IMR-90 (cell line): Measurements from ENCODE around the gene FAM83F. TPM values are rescaled to one million over a fixed set of nuclear protein-coding genes. Genes with fewer than 3 reads are reported as not detected.

Experiments
- ATAC-seq: fragments of 200-7000 bp; cut with Tn5 transposase; 2 replicates; pipeline ENCODE4 v1.9.1; 2020; ENCODE audit warnings: low read depth, mild to moderate bottlenecking, moderate library complexity
- BruUV-seq: library from RNA; stranded (reverse); fragments of 400-500 nt; replicated peaks from 2 replicates; lab custom pipeline; 2021; lab: Mats Ljungman, UMichigan
- CTCF ChIA-PET: fragments of 300-600 bp; formaldehyde crosslinking; extraction: SDS; loops from one replicate; lab custom pipeline; 2021; ENCODE audit warnings: antibody characterized with exemption; lab: Yijun Ruan, JAX
- POLR2A ChIA-PET: fragments of 300-600 bp; sonication (Branson Sonifier 250); formaldehyde crosslinking; loops from one replicate; lab custom pipeline; 2022; ENCODE audit warnings: antibody characterized with exemption; ENCODE audit not compliant: unreplicated experiment; lab: Charles Lee
- DNase-seq: peaks from one replicate; pipeline ENCODE4 v3.0.0; 2013
- H2AFZ ChIP-seq: replicated peaks from 2 replicates; pipeline ENCODE3; 2013; ENCODE audit warnings: low read length, mild to moderate bottlenecking; ENCODE audit not compliant: poor library complexity
- H2AK5ac ChIP-seq: 2 replicates; pipeline ENCODE4 v1.6.1; 2013; ENCODE audit warnings: low read depth, low read length, inconsistent platforms
- H2AK9ac ChIP-seq: replicated peaks from 2 replicates; pipeline ENCODE3; 2013; ENCODE audit warnings: mild to moderate bottlenecking, low read depth, low read length, moderate library complexity; ENCODE audit not compliant: poor library complexity
- H2BK120ac ChIP-seq: 2 replicates; pipeline ENCODE4 v1.6.1; 2013; ENCODE audit warnings: low read depth, low read length, inconsistent platforms
- H2BK15ac ChIP-seq: 3 replicates; pipeline ENCODE4 v1.6.1; 2013; ENCODE audit warnings: low read depth, low read length, inconsistent platforms
- H2BK20ac ChIP-seq: 2 replicates; pipeline ENCODE4 v1.6.1; 2013; ENCODE audit warnings: low read depth, mild to moderate bottlenecking, inconsistent platforms, low read length, moderate library complexity
- H2BK5ac ChIP-seq: 2 replicates; pipeline ENCODE4 v1.6.1; 2013; ENCODE audit warnings: mild to moderate bottlenecking, low read depth, low read length, inconsistent platforms; ENCODE audit not compliant: poor library complexity, severe bottlenecking
- H3K14ac ChIP-seq: replicated peaks from 2 replicates; pipeline ENCODE4 v1.6.1; 2013; ENCODE audit warnings: low read depth, low read length, inconsistent platforms
- H3K18ac ChIP-seq: 2 replicates; pipeline ENCODE4 v1.6.1; 2013; ENCODE audit warnings: low read depth, low read length, control low read depth
- H3K23ac ChIP-seq: 2 replicates; pipeline ENCODE4 v1.6.1; 2013; ENCODE audit warnings: low read depth, low read length, inconsistent platforms
- H3K27ac ChIP-seq: 2 replicates; pipeline ENCODE4 v1.5.1; 2013; ENCODE audit warnings: mild to moderate bottlenecking, control low read depth, low read length; ENCODE audit not compliant: insufficient read depth
- H3K27me3 ChIP-seq: 2 replicates; pipeline ENCODE4 v1.6.1; 2013; ENCODE audit warnings: low read length; ENCODE audit not compliant: control insufficient read depth, insufficient read depth
- H3K36me3 ChIP-seq: 2 replicates; pipeline ENCODE4 v1.6.1; 2013; ENCODE audit warnings: low read length, mixed read lengths; ENCODE audit not compliant: control insufficient read depth, insufficient read depth
- H3K4ac ChIP-seq: 2 replicates; pipeline ENCODE4 v1.6.1; 2013; ENCODE audit warnings: low read depth, low read length, inconsistent platforms
- H3K4me1 ChIP-seq: 2 replicates; pipeline ENCODE4 v1.6.1; 2013; ENCODE audit warnings: low read length, mixed read lengths; ENCODE audit not compliant: control insufficient read depth, insufficient read depth
- H3K4me2 ChIP-seq: 2 replicates; pipeline ENCODE4 v1.6.1; 2013; ENCODE audit warnings: low read depth, mild to moderate bottlenecking, control low read depth, low read length, moderate library complexity
- H3K4me3 ChIP-seq: 2 replicates; pipeline ENCODE4 v1.5.1; 2013; ENCODE audit warnings: low read depth, mild to moderate bottlenecking, control low read depth, low read length, moderate library complexity; ENCODE audit not compliant: insufficient read depth
- H3K56ac ChIP-seq: 2 replicates; pipeline ENCODE4 v1.6.1; 2013; ENCODE audit warnings: low read length, inconsistent platforms; ENCODE audit not compliant: insufficient read depth; ENCODE audit errors: extremely low read depth
- H3K79me1 ChIP-seq, 2 experiments: 2 replicates each; pipeline ENCODE4 v1.6.1; 2013; ENCODE audit warnings: low read length in 2 of 2, inconsistent platforms in 1 of 2, low read depth in 1 of 2
- H3K9ac ChIP-seq: 2 replicates; pipeline ENCODE4 v1.6.1; 2013; ENCODE audit warnings: low read depth, low read length, control low read depth
- H3K9me1 ChIP-seq: 2 replicates; pipeline ENCODE4 v1.6.1; 2013; ENCODE audit warnings: low read length, inconsistent platforms; ENCODE audit not compliant: insufficient read depth
- H3K9me3 ChIP-seq: 2 replicates; pipeline ENCODE4 v1.6.1; 2013; ENCODE audit warnings: low read length; ENCODE audit not compliant: control insufficient read depth, insufficient read depth
- H4K20me1 ChIP-seq: 2 replicates; pipeline ENCODE4 v1.6.1; 2013; ENCODE audit warnings: low read length, inconsistent platforms; ENCODE audit not compliant: insufficient read depth
- H4K5ac ChIP-seq: 2 replicates; pipeline ENCODE4 v1.6.1; 2013; ENCODE audit warnings: mild to moderate bottlenecking, low read depth, low read length, control low read depth
- H4K8ac ChIP-seq, 2 experiments: 2 replicates each; pipeline ENCODE4 v1.6.1; 2013; ENCODE audit warnings: low read depth in 2 of 2, low read length in 2 of 2, control low read depth in 1 of 2, inconsistent platforms in 1 of 2
- H4K91ac ChIP-seq: 2 replicates; pipeline ENCODE4 v1.6.1; 2013; ENCODE audit warnings: low read depth, low read length, inconsistent platforms; ENCODE audit not compliant: insufficient read depth
- BHLHE40 ChIP-seq: fragments of 150-350 bp; IDR thresholded peaks from 2 replicates; pipeline ENCODE4 v1.6.1; 2016; ENCODE audit warnings: mild to moderate bottlenecking, low read depth, low read length
- CHD1 ChIP-seq: IDR thresholded peaks from 2 replicates; pipeline ENCODE4 v1.6.1; 2012; ENCODE audit warnings: low read depth, low read length, improper control_type of control experiment
- FOS ChIP-seq: fragments of 150-350 bp; IDR thresholded peaks from 2 replicates; pipeline ENCODE4 v1.6.1; 2016; ENCODE audit warnings: low read depth, low read length
- MAZ ChIP-seq: IDR thresholded peaks from 2 replicates; pipeline ENCODE4 v1.6.1; 2012; ENCODE audit warnings: low read depth, mild to moderate bottlenecking, low read length, improper control_type of control experiment, moderate library complexity, borderline replicate concordance
- MXI1 ChIP-seq: IDR thresholded peaks from 2 replicates; pipeline ENCODE4 v1.6.1; 2012; ENCODE audit warnings: low read depth, mild to moderate bottlenecking, low read length, moderate library complexity, borderline replicate concordance
- POLR2A ChIP-seq: IDR thresholded peaks from 2 replicates; pipeline ENCODE4 v1.6.1; 2012; ENCODE audit warnings: mild to moderate bottlenecking, low read depth, low read length
- SMC3 ChIP-seq: fragments of 150-350 bp; IDR thresholded peaks from 2 replicates; pipeline ENCODE4 v1.6.1; 2016; ENCODE audit warnings: low read depth, mild to moderate bottlenecking, antibody characterized with exemption, low read length, moderate library complexity
- WGBS, 2 experiments: methylation state at CpG; one replicate each; pipeline versions ENCODE4 v1.1.5 to v1.1.7; 2013; ENCODE audit warnings: missing lambda C conversion rate in 2 of 2; ENCODE audit not compliant: insufficient read length in 1 of 2; ENCODE audit errors: extremely low coverage in 2 of 2; 5-methylcytosine and 5-hydroxymethylcytosine counted together
- dilution Hi-C: fragments of 300-500 bp; cut with HindIII; formaldehyde crosslinking; loops from one replicate; pipeline ENCODE4 v1.14.3; 2018; ENCODE audit warnings: low sequenced_read_pairs; ENCODE audit not compliant: unreplicated experiment
- in situ Hi-C: fragments of 300-500 bp; cut with MboI; formaldehyde crosslinking; loops from 3 replicates; pipeline ENCODE4 v1.14.3; 2019; ENCODE audit warnings: low sequenced_read_pairs, inconsistent platforms, mixed read lengths
- intact Hi-C: fragments of 100-400 bp; cut with micrococcal nuclease; formaldehyde crosslinking; loops from 2 replicates; pipeline ENCODE4 v1.10.0; 2022
- polyA plus RNA-seq, 3 experiments: library from polyadenylated mRNA; depleted of rRNA; stranded (reverse); fragments of >200 nt; gene quantifications; 2 replicates each; pipeline ENCODE4 v1.2.3, GENCODE V29; 2012; ENCODE audit warnings: low replicate concordance in 1 of 3
- total RNA-seq: library from RNA; depleted of rRNA; stranded (reverse); fragments of >200 nt; gene quantifications from 2 replicates; pipeline ENCODE4 v1.2.3, GENCODE V29; 2012
- TF ChIP-seq, protein P1 (sequence below): fragments of 150-350 bp; IDR thresholded peaks from 2 replicates; pipeline ENCODE4 v1.6.1; 2017; ENCODE audit warnings: mild to moderate bottlenecking, antibody characterized with exemption, low read length, low read depth

Gene FAM83F
- total and polyA plus RNA-seq, 2 of the 4 experiments (the other 2 are of a cell fraction), result not detected

- 80% methylated on average over 1 of the region's 2 CpGs; no CpG with 5 or more reads in 1 of the 2 experiments for WGBS, 2 experiments
- Histone ChIP-seq H3K4ac (no peak overlapping the region), H3K4me2 (no peak overlapping the region), H3K9me3 (no peaks in the 10 kb centered on the region), H2BK120ac (no peak overlapping the region), H2BK15ac (no peak overlapping the region), H3K79me1 (0 out of 4 replicates have a peak, but pooled peaks cover 0 to 5% of the 10 kb centered on the region in 2 experiments), H3K56ac (no peak overlapping the region), H3K14ac (no peak overlapping the region), H3K4me1 (no peaks in the 10 kb centered on the region), H3K36me3 (no peaks in the 10 kb centered on the region), H3K18ac (no peak overlapping the region), H2AK9ac (no peak overlapping the region), H2BK20ac (no peak overlapping the region), H3K9ac (no peak overlapping the region), H3K9me1 (no peaks in the 10 kb centered on the region), H3K23ac (no peak overlapping the region), H3K27me3 (no peaks in the 10 kb centered on the region), H3K4me3 (no peak overlapping the region), H2BK5ac (no peak overlapping the region), H4K91ac (no peak overlapping the region), H2AK5ac (no peak overlapping the region), H4K5ac (no peak overlapping the region), H4K20me1 (peaks cover 8% of the 10 kb centered on the region; the same call in 1 of the 2 replicates), H2AFZ (no peak overlapping the region), H4K8ac (no peak overlapping the region), H3K27ac (no peak overlapping the region)
- in situ Hi-C loops (loop anchor here (10.0 kb wide), 1 partner anchor 197 kb away; no protein-coding TSS in a partner anchor), dilution Hi-C loops (no loop called here), intact Hi-C loops (loop anchor here (10.0 kb wide), 1 partner anchor 187 kb away; no protein-coding TSS in a partner anchor)
- BruUV-seq, result no TSS peak
- CTCF ChIA-PET, result no interaction called here
- no peak for TF ChIP-seq POLR2A
- TF ChIP-seq MAZ, result no peak
- no peak for TF ChIP-seq BHLHE40
- no peak for TF ChIP-seq FOS
- no peak for TF ChIP-seq SMC3
- TF ChIP-seq CHD1, result no peak
- TF ChIP-seq MXI1, result no peak
- TF ChIP-seq, protein P1, sequence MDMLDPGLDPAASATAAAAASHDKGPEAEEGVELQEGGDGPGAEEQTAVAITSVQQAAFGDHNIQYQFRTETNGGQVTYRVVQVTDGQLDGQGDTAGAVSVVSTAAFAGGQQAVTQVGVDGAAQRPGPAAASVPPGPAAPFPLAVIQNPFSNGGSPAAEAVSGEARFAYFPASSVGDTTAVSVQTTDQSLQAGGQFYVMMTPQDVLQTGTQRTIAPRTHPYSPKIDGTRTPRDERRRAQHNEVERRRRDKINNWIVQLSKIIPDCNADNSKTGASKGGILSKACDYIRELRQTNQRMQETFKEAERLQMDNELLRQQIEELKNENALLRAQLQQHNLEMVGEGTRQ, result no peak
- POLR2A ChIA-PET, result no interaction called here
- ATAC-seq (no peak), DNase-seq (no peak)
Observed at GRCh38 chr22:40067639-40068038, 72.9 kb downstream of the FAM83F start.
